NCI-H526 treated with DMSO at 0.1 percent for 48 hours (cell line): ENCODE results near the gene TOB1.

Experiments
- DNase-seq: peaks from one replicate; lab custom pipeline; 2025; lab: John Stamatoyannopoulos, UW

Gene TOB1

GRCh38 chr17:50832267-50832863, 33.8 kb downstream of the TOB1 start:
- DNase-seq: no peak

GRCh38 chr17:50831471-50831928, 34.7 kb downstream of the TOB1 start:
- DNase-seq: no peak

GRCh38 chr17:50830994-50831393, 35.2 kb downstream of the TOB1 start:
- no peak for DNase-seq

- DNase-seq: no peak
Observed at GRCh38 chr17:50830352-50830751, 35.8 kb downstream of the TOB1 start.

- DNase-seq: no peak
Observed at GRCh38 chr17:50829332-50829731, 36.8 kb downstream of the TOB1 start.

- DNase-seq: no peak
Observed at GRCh38 chr17:50828508-50829170, 37.5 kb downstream of the TOB1 start.

GRCh38 chr17:50825188-50825587, 41.0 kb downstream of the TOB1 start:
- DNase-seq: no peak

- DNase-seq: no peak
Observed at GRCh38 chr17:50824429-50824828, 41.7 kb downstream of the TOB1 start.

GRCh38 chr17:50822550-50822949, 43.6 kb downstream of the TOB1 start:
- DNase-seq: no peak

GRCh38 chr17:50820651-50821050, 45.5 kb downstream of the TOB1 start:
- no peak for DNase-seq

- DNase-seq: no peak
Observed at GRCh38 chr17:50818921-50819657, 47.1 kb downstream of the TOB1 start.

GRCh38 chr17:50818261-50818660, 47.9 kb downstream of the TOB1 start:
- DNase-seq: no peak

GRCh38 chr17:50817838-50818237, 48.3 kb downstream of the TOB1 start:
- DNase-seq: no peak

- no peak for DNase-seq
Observed at GRCh38 chr17:50816771-50817751, 49.1 kb downstream of the TOB1 start.

GRCh38 chr17:50816271-50816670, 49.9 kb downstream of the TOB1 start:
- DNase-seq: no peak

GRCh38 chr17:50815400-50815799, 50.8 kb downstream of the TOB1 start:
- no peak for DNase-seq

- no peak for DNase-seq
Observed at GRCh38 chr17:50813583-50813982, 52.6 kb downstream of the TOB1 start.
